Activated CD8-positive, alpha-beta T cell treated with anti-CD3 and anti-CD28 coated beads, Interleukin-2, amount 10 ng/mL, durations not matched to agents 7 days and 5 days (primary cell): Measurements from ENCODE around the gene ECT2. TPM values are rescaled to one million over a fixed set of nuclear protein-coding genes. Genes with fewer than 3 reads are reported as not detected.
A peak's percentile ranks its signal among the peaks of the same experiment; 100 is the strongest.
"Not testable (repeated sequence)": the region's sequence is repeated elsewhere in the genome, so short reads cannot be mapped to it uniquely, and the experiment has no call there.

Source experiments
- ATAC-seq: fragments of 150-1000 bp; cut with Tn5 transposase; one replicate; pipeline ENCODE4 v1.10.0; 2021; ENCODE audit warnings: moderate library complexity
- CTCF ChIA-PET: fragments of 350-600 bp; sonication (Branson Sonifier 250); formaldehyde crosslinking; loops from one replicate; lab custom pipeline; 2021; ENCODE audit warnings: antibody characterized with exemption; lab: Charles Lee
- POLR2A ChIA-PET: fragments of 350-600 bp; sonication (Branson Sonifier 250); formaldehyde crosslinking; loops from one replicate; lab custom pipeline; 2021; ENCODE audit warnings: antibody characterized with exemption; lab: Charles Lee
- DNase-seq: peaks from one replicate; pipeline ENCODE4 v3.0.0-alpha.2; 2020
- H3K27ac Mint-ChIP-seq: one replicate; pipeline ENCODE4 v1.8.0; 2021; ENCODE audit warnings: mild to moderate bottlenecking, mixed read lengths
- H3K27me3 Mint-ChIP-seq: one replicate; pipeline ENCODE4 v1.8.0; 2021; ENCODE audit warnings: low read depth, mixed read lengths
- H3K36me3 Mint-ChIP-seq: one replicate; pipeline ENCODE4 v1.8.0; 2021; ENCODE audit warnings: low read depth, mixed read lengths
- H3K4me1 Mint-ChIP-seq: one replicate; pipeline ENCODE4 v1.8.0; 2021; ENCODE audit warnings: low read depth, mixed read lengths
- H3K4me3 Mint-ChIP-seq: one replicate; pipeline ENCODE4 v1.8.0; 2021; ENCODE audit warnings: mild to moderate bottlenecking, mixed read lengths
- H3K9me3 Mint-ChIP-seq: one replicate; pipeline ENCODE4 v1.8.0; 2022; ENCODE audit warnings: mixed read lengths; ENCODE audit not compliant: insufficient read depth
- total RNA-seq, 2 experiments: library from RNA; stranded (reverse); gene quantifications; one replicate each; pipeline ENCODE4 v1.2.3, GENCODE V29; 2021

The ECT2 gene
- total RNA-seq, 2 experiments from 2014 or later, result 57.2 to 70.1 TPM

DNA sequence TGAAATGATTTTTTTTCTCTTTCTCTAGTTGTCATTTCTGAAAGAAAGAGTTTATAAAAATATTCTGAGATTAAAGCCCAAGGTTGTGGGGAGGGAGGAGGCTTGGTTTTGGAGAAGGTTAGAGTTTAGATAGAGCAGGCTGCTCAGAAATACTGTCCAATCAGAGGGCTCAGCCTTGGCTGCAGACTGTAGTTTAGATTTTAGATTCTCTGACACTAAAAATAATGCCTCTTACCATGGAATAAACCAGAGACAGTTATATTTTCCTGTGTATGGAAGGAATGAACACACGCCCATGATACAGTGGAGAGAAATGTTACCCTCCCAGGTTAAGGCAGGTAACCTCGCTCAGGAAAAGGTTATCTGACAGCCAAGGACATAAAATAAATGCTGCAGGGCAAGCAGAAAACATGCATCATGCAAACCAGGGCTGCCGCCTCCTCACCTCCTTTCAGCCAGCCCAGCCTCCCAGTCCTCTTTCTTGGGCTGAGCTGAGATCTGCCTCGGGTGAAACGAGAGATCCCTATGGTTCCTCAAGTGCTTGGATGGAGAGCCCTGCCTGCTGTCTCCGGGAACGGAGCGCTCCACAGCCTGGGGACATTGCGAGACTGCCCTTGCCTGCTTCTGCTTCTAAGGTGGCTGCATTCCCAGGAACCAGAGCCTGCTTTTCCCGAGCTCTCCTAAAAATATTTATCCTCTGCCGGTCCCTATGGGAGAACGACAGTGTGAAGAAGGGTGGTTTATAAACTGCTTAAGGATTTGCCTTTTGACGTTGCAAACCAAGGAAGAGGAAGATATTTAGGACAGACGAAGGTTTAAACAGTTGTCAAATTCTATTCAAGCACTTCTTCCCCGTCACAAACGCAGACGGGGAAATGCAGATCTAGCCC lies 40.5 kb upstream of the ECT2 start:
- CTCF ChIA-PET, result interaction anchor here (0.7 to 3.7 kb wide), 10 partner anchors 9 to 43 kb away, joined by 3 to 38 read pairs (median 4); partner anchors contain the start of gene ECT2
- Mint-ChIP-seq H3K27ac (peak overlapping the region; percentile 73), H3K36me3 (no peaks in the 10 kb centered on the region), H3K9me3 (no peaks in the 10 kb centered on the region), H3K4me1 (peaks cover 18% of the 10 kb centered on the region), H3K4me3 (peak overlapping the region; percentile 92), H3K27me3 (peaks cover 3% of the 10 kb centered on the region)
- no peak for DNase-seq
- POLR2A ChIA-PET, result interaction anchor here (1.9 kb wide), 1 partner anchor 40 kb away, joined by 7 read pairs; the partner anchor contains the start of gene ECT2
- peak; percentile 8 for ATAC-seq

DNA sequence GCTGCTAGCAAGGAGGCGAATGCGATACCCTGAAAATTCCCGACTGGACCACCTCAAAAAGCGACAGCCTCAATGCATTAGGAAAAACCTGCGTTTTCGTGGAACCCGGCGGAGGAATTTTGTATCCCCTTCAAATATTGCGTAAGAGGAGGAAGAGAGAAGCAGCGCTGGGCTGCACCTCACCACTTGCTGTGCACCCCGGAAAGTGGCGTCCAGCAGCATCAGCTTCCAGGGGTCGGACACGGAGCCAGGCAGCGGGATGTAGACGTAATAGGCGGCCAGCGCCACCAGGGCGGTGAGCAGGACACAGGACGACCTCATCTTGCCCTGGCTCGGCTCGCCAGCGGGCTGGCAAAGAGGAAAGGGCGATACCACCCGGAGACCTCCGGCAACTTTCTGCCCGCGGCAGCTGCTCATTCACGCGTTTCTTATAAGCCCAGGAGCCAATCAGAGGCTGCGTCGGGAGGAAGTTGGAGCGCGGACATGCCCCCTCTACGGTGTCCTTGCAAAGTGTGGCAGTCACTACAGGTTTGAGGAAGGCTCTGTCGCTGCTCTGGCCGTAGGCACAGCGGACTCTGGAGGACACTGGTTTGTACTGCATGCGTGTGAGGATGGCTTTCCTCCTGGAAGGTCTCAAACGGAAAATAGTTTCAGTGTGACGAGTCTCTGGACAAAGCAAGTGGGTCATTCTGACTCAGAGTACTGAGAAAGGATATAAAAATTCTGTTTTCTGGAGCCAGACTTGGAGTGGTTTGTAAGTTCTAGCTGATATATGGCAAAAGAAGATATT lies 39.7 kb upstream of the ECT2 start, which contains the start of gene NCEH1:
Gene NCEH1 (minus strand): TSS at position 404 of the 790 bp plus-strand sequence. CDS start 83 bp downstream, at position 321.
- peak; percentile 99 for ATAC-seq
- no peaks in the 10 kb centered on the region for H3K36me3 Mint-ChIP-seq
- CTCF ChIA-PET, result interaction anchor here (0.8 to 3.7 kb wide), 12 partner anchors 9 to 369 kb away, joined by 3 to 38 read pairs (median 4); partner anchors contain the start of gene ECT2
- peaks cover 3% of the 10 kb centered on the region for H3K27me3 Mint-ChIP-seq
- H3K27ac Mint-ChIP-seq, result peak within 1 kb of the TSS; percentile 73
- peaks cover 18% of the 10 kb centered on the region for H3K4me1 Mint-ChIP-seq
- H3K4me3 Mint-ChIP-seq, result peak within 1 kb of the TSS; percentile 92
- POLR2A ChIA-PET, result interaction anchor here (1.2 to 1.9 kb wide), 2 partner anchors 15 to 39 kb away, joined by 3 to 7 read pairs; partner anchors contain the start of gene ECT2
- no peaks in the 10 kb centered on the region for H3K9me3 Mint-ChIP-seq
- DNase-seq, result peak; percentile 88

DNA sequence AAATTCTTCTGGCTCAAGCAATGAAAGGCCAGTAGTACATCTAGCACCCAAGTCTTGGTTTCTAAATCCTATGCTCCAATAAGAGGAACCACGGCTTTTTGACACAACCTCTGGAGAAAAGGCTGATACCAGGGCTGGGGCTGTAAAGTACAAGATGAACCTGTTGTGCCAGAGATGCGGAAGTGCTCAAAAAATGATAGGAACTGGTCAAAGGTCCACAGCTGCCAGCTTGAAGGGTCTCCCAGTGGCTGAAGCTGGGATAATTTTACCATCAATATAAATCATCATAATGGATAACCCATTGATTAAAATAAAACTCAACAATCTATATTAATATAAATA lies 39.1 kb upstream of the ECT2 start:
- POLR2A ChIA-PET, result interaction anchor here (1.2 to 1.9 kb wide), 2 partner anchors 16 to 39 kb away, joined by 3 to 7 read pairs; partner anchors contain the start of gene ECT2

DNA sequence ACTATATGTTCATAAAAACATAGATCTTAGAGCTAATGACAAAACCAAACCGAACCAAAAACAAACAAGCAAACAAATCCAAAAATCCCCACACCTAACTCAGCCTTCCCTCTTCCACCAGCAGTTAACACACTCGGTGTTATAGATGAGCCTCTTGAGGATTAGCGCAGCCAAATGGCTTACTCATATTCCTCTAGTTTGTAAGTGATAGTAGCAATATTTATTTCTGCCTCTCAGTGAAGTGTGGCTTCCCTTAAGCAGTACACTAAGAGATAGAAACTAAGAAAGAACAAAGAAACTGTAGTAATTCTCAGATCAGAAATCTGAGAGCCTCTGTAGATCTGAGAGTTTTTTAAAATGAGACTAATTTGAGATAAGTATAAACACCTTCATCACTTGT lies 37.2 kb upstream of the ECT2 start:
- ATAC-seq, result no peak
- CTCF ChIA-PET, result interaction anchor here (1.3 kb wide), 1 partner anchor 40 kb away, joined by 3 read pairs; no protein-coding TSS in a partner anchor
- H3K36me3 Mint-ChIP-seq, result no peaks in the 10 kb centered on the region

More for the DNA sequence above, 39.1 kb upstream of the ECT2 start:
- CTCF ChIA-PET, result interaction anchor here (0.9 to 3.7 kb wide), 9 partner anchors 8 to 370 kb away, joined by 3 to 38 read pairs (median 5); partner anchors contain the start of gene ECT2
- H3K4me3 Mint-ChIP-seq, result peak overlapping the region; percentile 92
- ATAC-seq (no peak), DNase-seq (no peak)
- no peak overlapping the region for H3K27ac Mint-ChIP-seq
- H3K36me3 Mint-ChIP-seq, result no peaks in the 10 kb centered on the region
- H3K27me3 Mint-ChIP-seq, result peaks cover 3% of the 10 kb centered on the region
- H3K4me1 Mint-ChIP-seq, result peaks cover 18% of the 10 kb centered on the region
- H3K9me3 Mint-ChIP-seq, result no peaks in the 10 kb centered on the region

DNA sequence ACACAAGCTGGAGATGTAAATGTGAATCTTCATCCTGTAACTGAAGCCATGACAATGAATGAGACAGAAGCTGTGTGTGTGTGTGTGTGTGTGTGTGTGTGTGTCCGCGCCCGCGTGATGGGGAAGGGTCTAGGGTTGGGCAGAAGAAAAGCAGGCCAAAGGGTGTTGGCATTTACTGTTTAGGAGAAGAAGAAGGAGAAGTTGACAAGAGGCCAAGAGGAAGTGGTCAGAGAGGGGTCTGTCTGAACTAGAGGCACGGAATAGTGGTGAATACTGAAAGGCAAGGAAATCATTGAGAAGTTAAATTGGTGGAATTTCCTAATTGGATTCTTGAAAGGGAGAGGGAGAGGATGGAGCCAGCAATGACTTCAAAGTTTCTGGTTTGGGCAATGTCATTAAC lies 34.0 kb upstream of the ECT2 start:
- ATAC-seq (no peak), DNase-seq (no peak)
- Mint-ChIP-seq H3K27me3 (peaks cover 3% of the 10 kb centered on the region), H3K4me3 (no peak overlapping the region), H3K9me3 (no peaks in the 10 kb centered on the region), H3K27ac (no peak overlapping the region), H3K4me1 (no peaks in the 10 kb centered on the region), H3K36me3 (no peaks in the 10 kb centered on the region)
- CTCF ChIA-PET, result no interaction called here
- POLR2A ChIA-PET, result no interaction called here

More for the DNA sequence above, 37.2 kb upstream of the ECT2 start:
- DNase-seq, result no peak
- no peak overlapping the region for H3K4me3 Mint-ChIP-seq
- H3K27me3 Mint-ChIP-seq, result peaks cover 3% of the 10 kb centered on the region
- H3K9me3 Mint-ChIP-seq, result no peaks in the 10 kb centered on the region
- H3K4me1 Mint-ChIP-seq, result peaks cover 18% of the 10 kb centered on the region
- POLR2A ChIA-PET, result no interaction called here
- H3K27ac Mint-ChIP-seq, result no peak overlapping the region

DNA sequence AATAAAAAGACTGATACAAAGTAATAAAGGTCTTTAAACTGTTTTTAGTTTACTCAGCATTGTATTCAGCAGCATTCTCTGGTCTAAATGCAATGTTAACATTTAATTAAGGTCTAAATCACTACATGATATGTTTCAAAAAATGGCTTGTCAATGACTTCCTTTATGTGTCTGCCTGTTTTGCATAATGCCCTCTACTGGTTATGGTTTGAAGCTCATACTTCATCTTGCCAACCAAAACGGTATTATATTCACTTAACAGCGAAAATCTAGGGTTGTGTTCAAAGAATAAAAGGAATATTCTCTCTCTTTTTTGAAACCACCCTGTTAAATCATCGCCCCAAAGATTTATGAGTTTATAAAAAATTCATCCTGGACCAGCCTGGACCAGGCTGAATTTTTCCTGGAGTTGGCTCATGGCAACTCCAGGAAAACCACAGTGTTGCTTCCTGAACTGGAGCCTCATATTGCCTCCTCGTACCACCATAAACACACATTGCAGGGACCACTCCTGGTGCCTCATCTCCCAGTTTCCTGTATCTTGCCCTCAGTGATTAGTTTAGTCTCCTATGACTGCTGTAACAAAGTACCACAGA lies 32.9 kb upstream of the ECT2 start:
- ATAC-seq, result no peak
- Mint-ChIP-seq H3K9me3 (no peaks in the 10 kb centered on the region), H3K27me3 (peaks cover 6% of the 10 kb centered on the region), H3K27ac (no peak overlapping the region), H3K36me3 (no peaks in the 10 kb centered on the region), H3K4me3 (no peak overlapping the region), H3K4me1 (no peaks in the 10 kb centered on the region)
- ChIA-PET CTCF (interaction anchor here (0.7 to 1.2 kb wide), 3 partner anchors 11 to 16 kb away, joined by 3 to 5 read pairs (median 4); no protein-coding TSS in a partner anchor), POLR2A (interaction anchor here (1.0 kb wide), 1 partner anchor 32 kb away, joined by 3 read pairs; no protein-coding TSS in a partner anchor)
- DNase-seq, result no peak

DNA sequence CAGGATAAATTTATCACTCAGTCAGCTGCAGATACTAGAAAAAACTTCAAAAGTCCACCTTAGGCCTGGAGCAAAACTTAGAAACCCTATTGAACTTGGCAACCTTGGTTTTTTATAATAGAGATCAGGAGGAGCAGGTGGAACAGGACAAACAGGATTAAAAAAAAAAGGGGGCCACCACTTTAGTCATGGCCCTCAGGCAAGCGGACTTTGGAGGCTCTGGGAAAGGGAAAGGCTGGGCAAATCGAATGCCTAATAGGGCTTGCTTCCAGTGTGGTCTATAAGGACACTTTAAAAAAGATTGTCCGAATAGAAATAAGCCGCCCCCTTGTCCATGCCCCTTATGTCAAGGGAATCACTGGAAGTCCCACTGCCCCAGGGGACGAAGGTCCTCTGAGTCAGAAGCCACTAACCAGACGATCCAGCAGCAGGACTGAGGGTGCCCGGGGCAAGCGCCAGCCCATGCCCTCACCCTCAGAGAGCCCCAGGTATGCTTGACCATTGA lies 27.9 kb upstream of the ECT2 start:
- H3K27ac Mint-ChIP-seq, CTCF ChIA-PET, H3K9me3 Mint-ChIP-seq, POLR2A ChIA-PET, DNase-seq, ATAC-seq, H3K4me1 Mint-ChIP-seq, H3K36me3 Mint-ChIP-seq, H3K4me3 Mint-ChIP-seq: not testable (repeated sequence)
- peaks cover 11% of the 10 kb centered on the region for H3K27me3 Mint-ChIP-seq

DNA sequence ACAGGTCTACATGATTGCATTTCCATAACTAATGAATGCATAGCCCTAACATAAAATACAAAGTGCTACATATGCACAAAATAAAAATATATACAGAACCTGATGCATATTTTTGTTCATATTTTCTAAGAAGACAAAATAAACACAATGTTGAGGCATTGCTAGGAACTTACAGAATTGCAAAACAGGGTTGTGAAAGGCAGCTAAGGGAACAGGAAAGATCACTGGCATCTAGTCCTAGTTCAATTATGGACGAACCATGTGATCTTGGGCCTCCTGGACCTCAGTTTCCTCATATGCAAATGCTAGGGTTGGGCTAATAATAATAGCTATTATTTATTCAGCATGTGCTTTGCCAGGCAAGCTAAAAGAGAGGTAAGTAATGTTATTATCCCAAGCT lies 24.1 kb upstream of the ECT2 start:
- ATAC-seq (no peak), DNase-seq (no peak)
- ChIA-PET CTCF (interaction anchor here (1.3 kb wide), 1 partner anchor 53 kb away, joined by 4 read pairs; no protein-coding TSS in a partner anchor), POLR2A (no interaction called here)
- H3K36me3 Mint-ChIP-seq, result no peaks in the 10 kb centered on the region
- no peaks in the 10 kb centered on the region for H3K9me3 Mint-ChIP-seq
- H3K27ac Mint-ChIP-seq, result no peak overlapping the region
- H3K4me3 Mint-ChIP-seq, result no peak overlapping the region
- no peaks in the 10 kb centered on the region for H3K4me1 Mint-ChIP-seq
- H3K27me3 Mint-ChIP-seq, result peaks cover 15% of the 10 kb centered on the region

DNA sequence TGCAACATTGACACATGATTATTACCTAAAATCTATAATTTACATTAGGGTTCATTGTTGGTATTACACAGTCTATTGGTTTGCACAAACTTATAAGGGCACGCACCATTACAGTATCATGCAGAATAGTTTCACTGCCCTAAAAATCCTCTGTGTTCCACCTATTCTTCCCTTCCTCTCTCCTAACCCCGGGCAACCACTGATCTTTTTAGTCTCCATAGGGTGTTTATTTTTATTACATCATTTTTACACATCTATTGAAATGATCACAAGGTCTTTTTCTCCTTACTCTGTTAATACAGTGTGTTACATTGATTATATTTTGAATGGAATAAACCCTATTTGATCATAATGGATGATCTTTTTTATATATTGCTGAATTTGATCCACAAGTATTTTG lies 15.5 kb upstream of the ECT2 start:
- ChIA-PET CTCF (no interaction called here), POLR2A (no interaction called here)
- no peaks in the 10 kb centered on the region for H3K9me3 Mint-ChIP-seq
- no peaks in the 10 kb centered on the region for H3K36me3 Mint-ChIP-seq
- H3K4me1 Mint-ChIP-seq, result no peaks in the 10 kb centered on the region
- ATAC-seq (no peak), DNase-seq (no peak)
- no peak overlapping the region for H3K27ac Mint-ChIP-seq
- H3K27me3 Mint-ChIP-seq, result peaks cover 29% of the 10 kb centered on the region
- H3K4me3 Mint-ChIP-seq, result no peak overlapping the region

DNA sequence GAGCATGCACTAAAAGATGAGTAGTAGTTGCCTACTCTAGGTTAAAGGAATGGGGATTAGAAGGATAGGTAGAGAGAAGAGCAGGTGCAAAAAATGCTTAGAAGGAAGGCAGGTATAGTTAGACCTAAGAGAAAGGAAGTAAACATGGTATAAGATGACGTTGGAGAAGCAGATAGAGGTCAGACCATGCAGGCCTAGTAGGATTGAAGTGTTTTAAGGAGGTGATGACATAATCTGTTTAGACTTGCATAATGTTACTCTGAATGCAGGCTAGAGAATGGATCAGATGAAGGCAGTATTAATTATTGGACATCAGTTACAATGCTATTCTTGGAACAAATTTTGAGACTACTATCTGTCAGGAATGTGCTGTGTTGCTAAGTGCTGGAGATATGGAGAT lies 11.1 kb upstream of the ECT2 start:
- DNase-seq (no peak), ATAC-seq (no peak)
- CTCF ChIA-PET, result no interaction called here
- H3K27ac Mint-ChIP-seq, result no peak overlapping the region
- peaks cover 16% of the 10 kb centered on the region for H3K27me3 Mint-ChIP-seq
- no peak overlapping the region for H3K4me3 Mint-ChIP-seq
- H3K9me3 Mint-ChIP-seq, result no peaks in the 10 kb centered on the region
- H3K4me1 Mint-ChIP-seq, result no peaks in the 10 kb centered on the region
- POLR2A ChIA-PET, result no interaction called here
- no peaks in the 10 kb centered on the region for H3K36me3 Mint-ChIP-seq

DNA sequence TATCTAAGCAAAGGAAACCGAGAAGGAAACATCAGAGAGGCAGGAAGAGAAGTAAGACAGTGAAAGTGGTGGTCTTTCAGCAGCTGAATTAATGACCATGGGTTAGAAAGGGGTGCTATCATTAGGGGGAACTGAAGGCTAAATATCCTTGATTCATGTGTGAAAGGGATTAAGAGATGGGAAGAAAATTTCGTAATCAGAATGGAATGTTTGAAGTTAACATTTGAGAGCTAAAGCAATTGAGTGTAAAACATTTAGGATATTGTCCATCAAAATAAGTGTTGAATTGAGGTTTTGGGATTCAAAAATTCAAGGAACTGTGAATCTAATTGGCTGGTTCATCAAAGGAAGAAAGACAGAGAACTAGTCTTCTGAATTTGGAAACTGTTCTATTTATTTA lies 4.1 kb upstream of the ECT2 start:
- CTCF ChIA-PET, result no interaction called here
- Mint-ChIP-seq H3K27me3 (peaks cover 21% of the 10 kb centered on the region), H3K4me1 (peaks cover 7% of the 10 kb centered on the region), H3K9me3 (no peaks in the 10 kb centered on the region), H3K36me3 (peaks cover 5% of the 10 kb centered on the region), H3K4me3 (no peak overlapping the region), H3K27ac (no peak overlapping the region)
- no peak for ATAC-seq
- POLR2A ChIA-PET, result no interaction called here
- DNase-seq, result no peak
